ENCODE measurements around the gene RNF43. TPM values are rescaled to one million over a fixed set of nuclear protein-coding genes. Genes with fewer than 3 reads are reported as not detected.

RNF43 gene
- total RNA-seq, 6 experiments from 2014 or later = not detected

DNA sequence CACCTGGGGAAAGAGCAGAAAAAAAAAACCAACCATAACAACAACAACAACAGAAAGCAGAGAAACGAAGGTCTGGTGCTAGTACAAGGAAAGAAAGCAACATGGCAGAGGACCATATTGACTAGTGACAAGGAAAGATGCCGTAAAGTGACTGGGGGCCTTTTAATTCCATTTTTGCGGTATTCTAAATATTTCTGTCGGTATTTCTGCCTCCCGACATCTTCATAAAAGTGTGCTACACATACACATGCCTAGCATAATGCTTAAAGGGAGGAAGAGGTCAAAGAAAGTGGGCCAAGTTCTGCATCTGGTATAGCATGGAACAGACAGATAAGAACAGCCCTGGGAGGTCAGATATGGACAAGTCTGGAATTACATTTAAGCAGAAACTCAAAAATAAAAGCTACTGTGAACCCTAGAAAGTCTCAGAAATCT, 19.5 kb upstream of the RNF43 start:
- Mint-ChIP-seq H3K27ac (no peak overlapping the region), H3K4me1 (ENCODE audit: low read depth) (no peaks in the 10 kb centered on the region), H3K4me3 (no peak overlapping the region), H3K36me3 (ENCODE audit: low read depth) (no peaks in the 10 kb centered on the region), H3K9me3 (no peaks in the 10 kb centered on the region), H3K27me3 (ENCODE audit: insufficient read depth) (peaks cover 11% of the 10 kb centered on the region)
- DNase-seq = no peak
- TF ChIP-seq, protein P1, sequence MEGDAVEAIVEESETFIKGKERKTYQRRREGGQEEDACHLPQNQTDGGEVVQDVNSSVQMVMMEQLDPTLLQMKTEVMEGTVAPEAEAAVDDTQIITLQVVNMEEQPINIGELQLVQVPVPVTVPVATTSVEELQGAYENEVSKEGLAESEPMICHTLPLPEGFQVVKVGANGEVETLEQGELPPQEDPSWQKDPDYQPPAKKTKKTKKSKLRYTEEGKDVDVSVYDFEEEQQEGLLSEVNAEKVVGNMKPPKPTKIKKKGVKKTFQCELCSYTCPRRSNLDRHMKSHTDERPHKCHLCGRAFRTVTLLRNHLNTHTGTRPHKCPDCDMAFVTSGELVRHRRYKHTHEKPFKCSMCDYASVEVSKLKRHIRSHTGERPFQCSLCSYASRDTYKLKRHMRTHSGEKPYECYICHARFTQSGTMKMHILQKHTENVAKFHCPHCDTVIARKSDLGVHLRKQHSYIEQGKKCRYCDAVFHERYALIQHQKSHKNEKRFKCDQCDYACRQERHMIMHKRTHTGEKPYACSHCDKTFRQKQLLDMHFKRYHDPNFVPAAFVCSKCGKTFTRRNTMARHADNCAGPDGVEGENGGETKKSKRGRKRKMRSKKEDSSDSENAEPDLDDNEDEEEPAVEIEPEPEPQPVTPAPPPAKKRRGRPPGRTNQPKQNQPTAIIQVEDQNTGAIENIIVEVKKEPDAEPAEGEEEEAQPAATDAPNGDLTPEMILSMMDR (IDR thresholded peaks at IDR 0.05) = no peak

DNA sequence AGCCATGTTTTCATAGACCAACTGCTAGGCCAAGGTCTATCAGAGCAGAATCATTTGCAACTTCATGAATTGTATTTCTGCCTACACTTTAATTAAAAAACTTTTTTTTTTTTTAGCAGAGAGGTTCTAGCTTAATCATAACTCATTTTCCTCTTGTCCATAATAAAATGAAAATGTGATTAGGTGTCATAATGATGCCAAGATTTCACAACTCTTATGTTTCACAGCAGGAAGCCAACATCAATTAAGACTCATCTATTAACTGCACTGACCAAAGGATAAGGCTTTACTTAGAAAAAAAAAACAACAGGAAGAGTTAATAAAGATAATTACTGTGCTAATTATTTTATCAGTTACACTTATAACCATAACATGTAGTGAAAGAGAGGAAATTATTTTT, 18.9 kb upstream of the RNF43 start:
- no peaks in the 10 kb centered on the region for H3K4me1 Mint-ChIP-seq (ENCODE audit: low read depth)
- no peaks in the 10 kb centered on the region for H3K36me3 Mint-ChIP-seq (ENCODE audit: low read depth)
- no peak for DNase-seq
- H3K4me3 Mint-ChIP-seq = no peak overlapping the region
- peaks cover 9% of the 10 kb centered on the region for H3K27me3 Mint-ChIP-seq (ENCODE audit: insufficient read depth)
- H3K9me3 Mint-ChIP-seq = no peaks in the 10 kb centered on the region
- TF ChIP-seq, protein P1 (IDR thresholded peaks at IDR 0.05) = no peak
- H3K27ac Mint-ChIP-seq = no peak overlapping the region

GRCh38 chr17:58432806-58433573, 15.7 kb upstream of the RNF43 start:
- no peaks in the 10 kb centered on the region for H3K4me1 Mint-ChIP-seq (ENCODE audit: low read depth)
- TF ChIP-seq, protein P1 (IDR thresholded peaks at IDR 0.05) = peak; percentile 23; the same call in 1 of the 2 replicates
- no peak for DNase-seq
- H3K27me3 Mint-ChIP-seq (ENCODE audit: insufficient read depth) = peaks cover 12% of the 10 kb centered on the region
- no peak overlapping the region for H3K27ac Mint-ChIP-seq
- H3K4me3 Mint-ChIP-seq = no peak overlapping the region
- H3K9me3 Mint-ChIP-seq = no peaks in the 10 kb centered on the region
- no peaks in the 10 kb centered on the region for H3K36me3 Mint-ChIP-seq (ENCODE audit: low read depth)

- TF ChIP-seq, protein P1 (IDR thresholded peaks at IDR 0.05) = no peak
- Mint-ChIP-seq H3K4me1 (ENCODE audit: low read depth) (no peaks in the 10 kb centered on the region), H3K4me3 (no peak overlapping the region), H3K27ac (no peak overlapping the region), H3K9me3 (no peaks in the 10 kb centered on the region), H3K36me3 (ENCODE audit: low read depth) (no peaks in the 10 kb centered on the region), H3K27me3 (ENCODE audit: insufficient read depth) (peaks cover 3% of the 10 kb centered on the region)
- no peak for DNase-seq
Observed at GRCh38 chr17:58427807-58428206, 10.5 kb upstream of the RNF43 start.

DNA sequence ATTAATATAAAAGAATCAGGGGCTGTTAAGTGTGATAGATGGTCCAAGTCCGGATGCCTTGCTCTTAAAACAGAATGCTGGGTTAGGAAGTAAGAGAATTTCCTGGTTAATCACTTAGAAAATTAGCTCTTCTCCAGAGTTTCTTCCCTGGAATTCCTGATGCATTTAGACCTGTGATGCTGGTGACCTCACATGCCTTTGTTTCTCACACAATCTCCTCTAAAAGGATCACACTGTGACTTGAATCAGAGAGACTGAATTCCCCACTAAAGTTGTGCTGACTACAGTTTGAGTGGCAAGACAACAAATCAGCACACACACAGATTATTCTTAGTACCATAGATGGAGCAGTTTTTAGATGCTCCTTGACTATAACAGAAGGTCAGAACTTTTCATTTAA, 4.4 kb upstream of the RNF43 start:
- TF ChIP-seq, protein P1 (IDR thresholded peaks at IDR 0.05) = no peak
- Mint-ChIP-seq H3K4me1 (ENCODE audit: low read depth) (peaks cover 11% of the 10 kb centered on the region), H3K4me3 (no peak overlapping the region), H3K9me3 (no peaks in the 10 kb centered on the region), H3K36me3 (ENCODE audit: low read depth) (no peaks in the 10 kb centered on the region), H3K27me3 (ENCODE audit: insufficient read depth) (peaks cover 7% of the 10 kb centered on the region), H3K27ac (no peak overlapping the region)
- no peak for DNase-seq

All from HFFc6 (cell line).